H1 (cell line): ENCODE data around the gene HAS3. TPM values are rescaled to one million over a fixed set of nuclear protein-coding genes. Genes with fewer than 3 reads are reported as not detected.
A peak's percentile ranks its signal among the peaks of the same experiment; 100 is the strongest.

Source experiments
- CTCF ChIA-PET: fragments of 300-600 bp; sonication (Branson Sonifier 250); formaldehyde crosslinking; loops from one replicate; lab custom pipeline; 2021; ENCODE audit not compliant: partially characterized antibody; lab: Charles Lee
- POLR2A ChIA-PET: fragments of 300-600 bp; sonication (Branson Sonifier 250); formaldehyde crosslinking; loops from one replicate; lab custom pipeline; 2021; ENCODE audit warnings: inconsistent platforms; ENCODE audit not compliant: partially characterized antibody; lab: Charles Lee
- DNase-seq, 2 experiments: peaks; one replicate each; pipeline versions ENCODE4 v3.0.0 to v3.0.0-alpha.2; 2010 to 2022; ENCODE audit warnings: low spot score in 2 of 2, low read depth in 1 of 2, mixed read lengths in 1 of 2
- FAIRE-seq: peaks from 2 replicates; lab custom pipeline; 2011; peaks lifted over from hg19 to GRCh38; lab: Jason Lieb, UNC
- H2AFZ ChIP-seq: 2 replicates; pipeline ENCODE4 v1.8.1; 2012; ENCODE audit warnings: low read length, inconsistent platforms
- H2AK5ac ChIP-seq: 2 replicates; pipeline ENCODE4 v1.6.1; 2013; ENCODE audit warnings: low read depth, low read length
- H2BK120ac ChIP-seq: replicated peaks from 2 replicates; pipeline ENCODE3; 2013; ENCODE audit warnings: low read depth, low read length, inconsistent platforms
- H2BK12ac ChIP-seq: 2 replicates; pipeline ENCODE4 v1.6.1; 2013; ENCODE audit warnings: low read depth, low read length
- H2BK15ac ChIP-seq: 2 replicates; pipeline ENCODE4 v1.6.1; 2013; ENCODE audit warnings: low read length
- H2BK20ac ChIP-seq: 2 replicates; pipeline ENCODE4 v1.6.1; 2013; ENCODE audit warnings: low read length
- H2BK5ac ChIP-seq: 2 replicates; pipeline ENCODE4 v1.6.1; 2013; ENCODE audit warnings: low read depth, low read length
- H3K14ac ChIP-seq: 2 replicates; pipeline ENCODE4 v1.6.1; 2013; ENCODE audit warnings: inconsistent platforms; ENCODE audit not compliant: insufficient read length
- H3K18ac ChIP-seq: 2 replicates; pipeline ENCODE4 v1.6.1; 2013; ENCODE audit warnings: low read length; ENCODE audit errors: extremely low read depth
- H3K23ac ChIP-seq: 2 replicates; pipeline ENCODE4 v1.6.1; 2013; ENCODE audit warnings: inconsistent platforms; ENCODE audit not compliant: insufficient read length
- H3K23me2 ChIP-seq: 2 replicates; pipeline ENCODE4 v1.6.1; 2013; ENCODE audit warnings: low read depth, low read length
- H3K27ac ChIP-seq: 2 replicates; pipeline ENCODE4 v1.6.1; 2011; ENCODE audit warnings: low read depth, low read length, inconsistent platforms
- H3K27me3 ChIP-seq, 4 experiments: replicated peaks in 1 of 4; 1 replicate in 1 of 4; 2 replicates in 3 of 4; pipeline versions ENCODE4 v1.6.1 to v1.8.1; 2011 to 2013; ENCODE audit warnings: low read length in 3 of 4, mild to moderate bottlenecking in 3 of 4, inconsistent platforms in 2 of 4, mixed read lengths in 2 of 4, moderate library complexity in 1 of 4; ENCODE audit not compliant: control insufficient read depth in 3 of 4, insufficient read depth in 3 of 4; ENCODE audit errors: extremely low read depth in 1 of 4
- H3K36me3 ChIP-seq, 4 experiments: 2 replicates each; pipeline versions ENCODE4 v1.6.1 to v1.8.1; 2011 to 2013; ENCODE audit warnings: mild to moderate bottlenecking in 4 of 4, low read length in 3 of 4, moderate library complexity in 2 of 4, control low read depth in 1 of 4, inconsistent platforms in 1 of 4; ENCODE audit not compliant: insufficient read depth in 4 of 4, control insufficient read depth in 2 of 4
- H3K4ac ChIP-seq: replicated peaks from 2 replicates; pipeline ENCODE3; 2013; ENCODE audit warnings: low read length, low read depth, mixed read lengths, inconsistent platforms; ENCODE audit not compliant: insufficient read length
- H3K4me1 ChIP-seq, 4 experiments: replicated peaks in 1 of 4; 1 replicate in 1 of 4; 2 replicates in 3 of 4; pipeline versions ENCODE4 v1.6.1 to v1.8.1; 2011 to 2013; ENCODE audit warnings: low read length in 3 of 4, inconsistent platforms in 2 of 4, mixed read lengths in 1 of 4; ENCODE audit not compliant: insufficient read depth in 4 of 4, control insufficient read depth in 3 of 4
- H3K4me2 ChIP-seq, 2 experiments: 2 replicates each; pipeline versions ENCODE4 v1.6.1 to v1.8.1; 2011 to 2013; ENCODE audit warnings: low read depth in 2 of 2, low read length in 2 of 2, control low read depth in 1 of 2, inconsistent platforms in 1 of 2, mild to moderate bottlenecking in 1 of 2; ENCODE audit not compliant: insufficient read depth in 1 of 2
- H3K4me3 ChIP-seq, 4 experiments: fragments of 200-600, 300-600 bp in 1 of 4; sonication (generic), shearing (Covaris generic), sonication (Bioruptor Twin) in 1 of 4; 2 replicates each; pipeline versions ENCODE4 v1.5.1 to v1.8.1; 2011 to 2016; ENCODE audit warnings: low read length in 4 of 4, low read depth in 3 of 4, control low read depth in 2 of 4, inconsistent platforms in 2 of 4, mild to moderate bottlenecking in 2 of 4, mixed read lengths in 1 of 4, moderate library complexity in 1 of 4; ENCODE audit not compliant: insufficient read depth in 2 of 4; ENCODE audit errors: extremely low read depth in 1 of 4
- H3K56ac ChIP-seq: replicated peaks from 2 replicates; pipeline ENCODE3; 2013; ENCODE audit warnings: low read depth, mild to moderate bottlenecking, mixed read lengths, low read length, inconsistent platforms; ENCODE audit not compliant: insufficient read length
- H3K79me1 ChIP-seq: 2 replicates; pipeline ENCODE4 v1.6.1; 2013; ENCODE audit warnings: low read depth, low read length, control low read depth
- H3K79me2 ChIP-seq, 2 experiments: 2 replicates each; pipeline versions ENCODE4 v1.6.1 to v1.8.1; 2012 to 2013; ENCODE audit warnings: low read length in 2 of 2, mild to moderate bottlenecking in 2 of 2, inconsistent platforms in 1 of 2; ENCODE audit not compliant: insufficient read depth in 2 of 2, control insufficient read depth in 1 of 2
- H3K9ac ChIP-seq, 4 experiments: replicated peaks in 1 of 4; 1 replicate in 1 of 4; 2 replicates in 3 of 4; pipeline versions ENCODE4 v1.6.1 to v1.8.1; 2011 to 2013; ENCODE audit warnings: low read depth in 3 of 4, low read length in 3 of 4, control low read depth in 2 of 4, mild to moderate bottlenecking in 2 of 4, moderate library complexity in 2 of 4, inconsistent platforms in 1 of 4; ENCODE audit errors: extremely low read depth in 1 of 4
- H3K9me3 ChIP-seq, 2 experiments: 2 replicates each; pipeline versions ENCODE4 v1.6.1 to v1.8.1; 2012 to 2013; ENCODE audit warnings: mild to moderate bottlenecking in 2 of 2, moderate library complexity in 2 of 2, control low read depth in 1 of 2, inconsistent platforms in 1 of 2, low read depth in 1 of 2, low read length in 1 of 2, mixed read lengths in 1 of 2; ENCODE audit not compliant: insufficient read depth in 2 of 2
- H4K20me1 ChIP-seq, 2 experiments: replicated peaks in 1 of 2; 2 replicates each; pipeline versions ENCODE3 to v1.8.1; 2011 to 2013; ENCODE audit warnings: inconsistent platforms in 2 of 2, low read length in 2 of 2, mild to moderate bottlenecking in 1 of 2; ENCODE audit not compliant: insufficient read depth in 2 of 2, control insufficient read depth in 1 of 2
- H4K5ac ChIP-seq: 2 replicates; pipeline ENCODE4 v1.6.1; 2013; ENCODE audit warnings: low read length, low read depth, mixed read lengths, inconsistent platforms; ENCODE audit not compliant: insufficient read length
- H4K8ac ChIP-seq: 2 replicates; pipeline ENCODE4 v1.8.0; 2013; ENCODE audit warnings: mild to moderate bottlenecking, moderate library complexity, low read length, inconsistent platforms; ENCODE audit not compliant: insufficient read depth; ENCODE audit errors: extremely low read depth
- H4K91ac ChIP-seq: replicated peaks from 2 replicates; pipeline ENCODE3; 2013; ENCODE audit warnings: low read length, mixed read lengths, inconsistent platforms; ENCODE audit not compliant: insufficient read length
- ASH2L ChIP-seq: fragments of 200-600, 300-600 bp; sonication (generic); IDR thresholded peaks from one replicate; pipeline ENCODE4 v1.7.1; 2017; ENCODE audit warnings: low read length
- CHD2 ChIP-seq: IDR thresholded peaks from 2 replicates; pipeline ENCODE4 v1.6.1; 2012; ENCODE audit warnings: low read length, improper control_type of control experiment
- HDAC2 ChIP-seq, 2 experiments: fragments of 300-600 bp in 1 of 2; sonication (generic) in 1 of 2; IDR thresholded peaks; 2 replicates each; pipeline ENCODE4 v1.6.1; 2011 to 2012; ENCODE audit warnings: low read depth in 2 of 2, low read length in 2 of 2, mild to moderate bottlenecking in 2 of 2, moderate library complexity in 2 of 2, borderline replicate concordance in 1 of 2, inconsistent platforms in 1 of 2
- MAX ChIP-seq: IDR thresholded peaks from 2 replicates; pipeline ENCODE4 v1.6.1; 2012; ENCODE audit warnings: inconsistent platforms
- RAD21 ChIP-seq, 2 experiments: IDR thresholded peaks in 1 of 2; conservative IDR thresholded peaks in 1 of 2; 2 replicates each; pipeline ENCODE4 v1.6.1; 2011; ENCODE audit warnings: low read depth in 2 of 2, low read length in 2 of 2, improper control_type of control experiment in 1 of 2, inconsistent platforms in 1 of 2, mild to moderate bottlenecking in 1 of 2, moderate library complexity in 1 of 2
- SIN3A ChIP-seq, 2 experiments: IDR thresholded peaks in 1 of 2; conservative IDR thresholded peaks in 1 of 2; 2 replicates each; pipeline ENCODE4 v1.6.1; 2011 to 2012; ENCODE audit warnings: low read length in 2 of 2, improper control_type of control experiment in 1 of 2, low read depth in 1 of 2, mild to moderate bottlenecking in 1 of 2
- SRF ChIP-seq: IDR thresholded peaks from 2 replicates; pipeline ENCODE4 v1.6.1; 2011; ENCODE audit warnings: mild to moderate bottlenecking, low read depth, low read length, moderate library complexity
- TBP ChIP-seq: IDR thresholded peaks from 2 replicates; pipeline ENCODE4 v1.6.1; 2011; ENCODE audit warnings: low read depth, low read length, improper control_type of control experiment
- WGBS, 2 experiments: shearing (Covaris generic) in 1 of 2; methylation state at CpG; one replicate each; pipeline versions ENCODE4 v1.1.6 to v1.1.7; 2013 to 2015; ENCODE audit warnings: low lambda C conversion rate in 2 of 2, mixed read lengths in 2 of 2, inconsistent platforms in 1 of 2, low coverage in 1 of 2, missing lambda C conversion rate in 1 of 2; ENCODE audit not compliant: insufficient replicate concordance in 2 of 2, insufficient coverage in 1 of 2, insufficient read length in 1 of 2; ENCODE audit errors: extremely low coverage in 1 of 2, missing lambda C conversion rate in 1 of 2; 5-methylcytosine and 5-hydroxymethylcytosine counted together
- polyA plus RNA-seq, 7 experiments: library from polyadenylated mRNA; depleted of rRNA in 3 of 7; stranded (reverse) in 5 of 7; unstranded in 2 of 7; fragments of >200 nt in 5 of 7; fragments of 200-250 nt in 2 of 7; gene quantifications; 1 replicate in 5 of 7; 2 replicates in 1 of 7; 4 replicates in 1 of 7; pipeline versions ENCODE4 v1.2.1 to v1.2.3, GENCODE V29; 2011 to 2013; ENCODE audit warnings: missing spikeins in 2 of 7, mixed read lengths in 2 of 7
- total RNA-seq: library from RNA; stranded (reverse); fragmentation: NEBNext Ultra II Directional; extraction: Animal tissue kit (Norgen Biotek cat#: 25700); gene quantifications from 2 replicates; pipeline ENCODE4 v1.2.1, GENCODE V29; 2021

The HAS3 gene
- total and polyA plus RNA-seq, 2 of the 8 experiments (the other 6 are each of a cell fraction or from before 2014, with no cell fraction given) = 32.1 to 69.6 TPM

DNA sequence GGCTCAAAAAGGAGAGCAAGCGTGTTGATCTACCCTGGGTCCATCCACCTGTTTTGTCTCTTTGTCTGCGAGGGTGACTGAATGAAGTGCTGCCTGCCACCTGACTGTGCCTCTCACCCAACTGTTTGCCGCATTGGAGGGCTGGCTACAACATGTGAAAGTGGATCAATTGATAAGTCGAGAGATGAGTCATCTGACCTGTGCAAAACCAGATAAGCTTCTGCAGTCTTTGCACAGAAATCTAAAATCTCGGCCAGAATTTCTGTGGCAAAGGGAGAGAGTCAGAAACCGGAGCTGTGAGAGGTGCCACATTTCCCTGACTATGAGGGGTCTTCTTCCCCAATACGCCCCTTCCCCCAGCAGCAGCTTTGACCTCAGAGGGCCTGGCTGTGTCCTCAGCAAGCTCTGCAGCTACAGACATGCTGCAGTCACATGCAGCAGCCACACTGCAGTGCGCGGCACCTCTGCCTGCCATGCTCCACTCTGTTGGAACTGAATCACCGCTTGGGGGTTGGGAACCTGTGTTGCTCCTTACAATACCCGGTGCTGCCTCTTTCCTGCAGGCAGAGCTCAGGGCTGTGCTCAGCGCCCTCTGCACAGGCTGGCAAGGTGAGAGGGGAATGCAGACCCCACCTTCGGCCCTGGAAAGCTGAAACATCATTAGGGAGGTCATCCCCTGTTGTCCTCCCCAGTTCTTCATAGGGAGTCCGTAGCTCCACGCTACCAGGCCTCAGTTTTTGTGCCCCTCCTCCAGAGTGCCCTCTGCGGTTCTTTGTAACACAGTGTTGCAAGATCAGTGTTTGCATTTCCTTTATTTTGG is 16.2 kb upstream of the HAS3 start:
- Histone ChIP-seq H4K91ac (peak overlapping the region; percentile 57), H3K14ac (no peak overlapping the region), H3K27ac (no peak overlapping the region), H3K79me1 (no peaks in the 10 kb centered on the region), H3K27me3 (no peaks in the 10 kb centered on the region), H2BK120ac (peak overlapping the region; percentile 33), H2AK5ac (peak overlapping the region; percentile 41), H4K8ac (no peak overlapping the region), H3K18ac (peak overlapping the region; percentile 91), H4K20me1 (no peaks in the 10 kb centered on the region), H3K4ac (no peak overlapping the region), H3K56ac (no peak overlapping the region), H3K23ac (no peak overlapping the region), H2AFZ (no peak overlapping the region), H3K4me3 (no peak overlapping the region), H3K79me2 (no peaks in the 10 kb centered on the region), H3K4me1 (peaks cover 9 to 17% (median 10%) of the 10 kb centered on the region in 4 experiments), H2BK20ac (peak overlapping the region; percentile 43), H4K5ac (no peak overlapping the region), H2BK12ac (peak overlapping the region; percentile 98), H2BK5ac (peak overlapping the region; percentile 91), H3K23me2 (no peaks in the 10 kb centered on the region), H2BK15ac (peak overlapping the region; percentile 20; the same call in 1 of the 2 replicates), H3K36me3 (no peaks in the 10 kb centered on the region), H3K4me2 (peak overlapping the region in 1 of 2 experiments; percentile 3; a peak in 2 of 4 replicates), H3K9ac (no peak overlapping the region), H3K9me3 (no peaks in the 10 kb centered on the region)
- CTCF ChIA-PET = interaction anchor here (0.6 to 2.1 kb wide), 15 partner anchors 11 to 242 kb away, joined by 3 to 13 read pairs (median 3); no protein-coding TSS in a partner anchor
- POLR2A ChIA-PET = interaction anchor here (0.8 to 1.9 kb wide), 11 partner anchors 10 to 127 kb away, joined by 3 to 10 read pairs (median 4); partner anchors contain the start of gene HAS3
- 69% methylated on average over 16 of the region's 16 CpGs; no CpG with 5 or more reads in 1 of the 2 experiments for WGBS, 2 experiments
- no peak for DNase-seq
- TF ChIP-seq SRF (0 out of 2 replicates have a peak, but pooled peaks have one; percentile 34), ASH2L (peak; percentile 28), SIN3A (conservative IDR thresholded peaks at IDR 0.05 in 1 of 2, IDR thresholded peaks at IDR 0.05 in 1 of 2; ENCODE audit: low read depth in 1 of 2, low read length in 2 of 2) (no peak), HDAC2 (IDR thresholded peaks at IDR 0.05; ENCODE audit: borderline replicate concordance in 1 of 2, low read depth in 2 of 2, low read length in 2 of 2) (no peak), MAX (peak; percentile 26; the same call in 1 of the 2 replicates), RAD21 (IDR thresholded peaks at IDR 0.05 in 1 of 2, conservative IDR thresholded peaks at IDR 0.05 in 1 of 2; ENCODE audit: low read depth in 2 of 2, low read length in 2 of 2) (peak in 1 of 2 experiments; percentile 4; a peak in 1 of 4 replicates), TBP (0 out of 2 replicates have a peak, but pooled peaks have one; percentile 18), CHD2 (0 out of 2 replicates have a peak, but pooled peaks have one; percentile 31)
- no peak for FAIRE-seq
